Posterior cingulate gyrus (tissue), 11 donors: ENCODE results near the gene EBF3.
A peak's percentile ranks its signal among the peaks of the same experiment; 100 is the strongest.
"Not testable (repeated sequence)": the region's sequence is repeated elsewhere in the genome, so short reads cannot be mapped to it uniquely, and the experiment has no call there.

Source experiments
- DNase-seq, 10 donors: peaks; one replicate each; pipeline versions ENCODE4 v3.0.0 to v3.0.0-alpha.2; 2020 to 2021; ENCODE audit warnings: mixed read lengths in 3 of 10
- intact Hi-C: fragments of 100-400 bp; cut with DNase I; formaldehyde crosslinking; loops from one replicate; pipeline ENCODE4 v1.15.1; 2023

EBF3 gene

GRCh38 chr10:129933456-129934092 is 30.5 kb downstream of the EBF3 start:
- DNase-seq = peak in 2 of 10 donors; percentile 30 to 58
- intact Hi-C loops = no loop called here

GRCh38 chr10:129932751-129933433 is 31.2 kb downstream of the EBF3 start:
- peak in 2 of 10 donors; percentile 54 to 63 for DNase-seq
- intact Hi-C loops = no loop called here

GRCh38 chr10:129932182-129932581 is 31.9 kb downstream of the EBF3 start:
- intact Hi-C loops = no loop called here
- DNase-seq = peak in 2 of 10 donors; percentile 44 to 49

DNA sequence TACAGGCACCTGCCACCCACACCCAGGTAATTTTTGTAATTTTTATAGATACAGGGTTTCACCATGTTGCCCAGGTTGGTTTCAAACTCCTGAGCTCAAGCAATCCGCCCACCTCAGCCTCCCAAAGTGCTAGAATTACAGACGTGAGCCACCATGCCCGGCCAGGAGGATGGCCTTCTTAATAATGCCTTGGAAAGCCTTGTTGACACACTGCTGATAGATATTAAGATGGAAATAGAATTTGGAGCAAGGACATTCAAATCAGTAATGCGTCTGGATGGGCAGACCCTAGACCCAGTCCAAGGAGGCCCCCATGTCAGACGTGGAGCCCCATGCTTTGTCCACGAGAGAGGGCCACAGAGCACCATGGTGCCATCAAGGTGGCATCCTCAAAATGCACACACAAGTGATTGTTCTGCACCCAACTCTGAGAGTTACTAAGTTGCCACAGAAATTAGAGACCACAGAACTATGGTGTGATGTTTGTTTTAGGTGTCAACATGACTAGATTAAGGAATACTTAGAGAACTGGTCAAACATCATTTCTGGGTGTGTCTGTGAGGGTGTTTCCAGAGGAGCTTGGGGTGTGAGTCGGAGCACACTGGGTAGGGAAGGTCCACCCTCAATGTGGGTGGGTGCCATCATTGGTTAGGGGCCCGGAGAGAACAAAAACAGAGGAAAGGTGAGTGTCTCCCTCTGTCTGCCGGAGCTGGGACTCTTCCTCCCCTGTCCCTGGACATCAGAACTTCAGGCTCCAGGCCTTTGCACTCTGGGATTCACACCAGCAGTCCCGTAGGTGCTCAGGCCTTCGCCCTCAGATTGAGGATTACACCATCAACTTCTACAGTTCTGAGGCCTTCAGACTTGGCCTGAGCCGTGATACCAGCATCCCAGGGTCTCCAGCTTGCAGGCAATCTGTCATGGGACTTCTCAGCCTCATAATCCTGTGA is 34.5 kb downstream of the EBF3 start:
- intact Hi-C loops = no loop called here
- peak in 2 of 10 donors; percentile 21 to 61 for DNase-seq

DNA sequence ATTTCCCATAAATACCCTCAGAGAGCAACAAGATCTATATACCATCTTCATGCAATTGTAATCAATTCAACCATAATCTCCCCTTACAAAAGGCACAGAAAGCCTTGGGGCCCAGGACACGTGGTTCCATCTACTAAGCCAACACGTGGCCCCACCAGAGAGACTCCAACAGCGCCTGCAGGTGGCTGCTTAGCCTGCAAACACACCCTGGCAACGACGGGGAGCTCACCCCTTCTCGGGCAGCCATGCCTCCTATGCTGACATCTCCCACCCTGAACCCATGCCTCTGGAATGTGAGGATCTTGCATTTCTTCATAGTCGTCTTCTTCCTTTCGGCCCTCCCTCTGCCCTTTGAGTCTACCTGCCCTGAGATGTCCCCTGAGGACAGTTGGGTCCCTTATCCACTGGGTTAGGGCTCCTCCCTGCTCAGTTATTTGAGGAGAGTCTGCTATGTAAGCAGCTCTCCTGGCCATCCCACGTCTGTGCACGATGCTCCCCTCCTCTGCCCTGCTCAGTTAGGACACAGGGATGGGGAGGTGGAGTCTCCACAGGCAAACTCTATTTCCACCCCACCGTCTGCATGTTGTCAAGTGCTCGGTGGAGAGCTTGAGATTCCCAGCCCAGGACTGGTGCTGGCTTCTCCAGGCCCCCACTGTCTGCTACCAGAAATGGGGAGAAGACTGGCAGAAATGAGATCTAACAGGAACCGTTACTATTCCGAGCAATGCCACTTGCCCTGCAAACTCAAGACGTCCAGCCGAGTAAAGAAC is 36.5 kb downstream of the EBF3 start:
- peak in 3 of 10 donors; percentile 26 to 80 (median 45) for DNase-seq
- intact Hi-C loops = no loop called here

GRCh38 chr10:129926066-129927055 is 37.7 kb downstream of the EBF3 start:
- intact Hi-C loops = no loop called here
- peak in 3 of 10 donors; percentile 63 to 77 (median 63) for DNase-seq

DNA sequence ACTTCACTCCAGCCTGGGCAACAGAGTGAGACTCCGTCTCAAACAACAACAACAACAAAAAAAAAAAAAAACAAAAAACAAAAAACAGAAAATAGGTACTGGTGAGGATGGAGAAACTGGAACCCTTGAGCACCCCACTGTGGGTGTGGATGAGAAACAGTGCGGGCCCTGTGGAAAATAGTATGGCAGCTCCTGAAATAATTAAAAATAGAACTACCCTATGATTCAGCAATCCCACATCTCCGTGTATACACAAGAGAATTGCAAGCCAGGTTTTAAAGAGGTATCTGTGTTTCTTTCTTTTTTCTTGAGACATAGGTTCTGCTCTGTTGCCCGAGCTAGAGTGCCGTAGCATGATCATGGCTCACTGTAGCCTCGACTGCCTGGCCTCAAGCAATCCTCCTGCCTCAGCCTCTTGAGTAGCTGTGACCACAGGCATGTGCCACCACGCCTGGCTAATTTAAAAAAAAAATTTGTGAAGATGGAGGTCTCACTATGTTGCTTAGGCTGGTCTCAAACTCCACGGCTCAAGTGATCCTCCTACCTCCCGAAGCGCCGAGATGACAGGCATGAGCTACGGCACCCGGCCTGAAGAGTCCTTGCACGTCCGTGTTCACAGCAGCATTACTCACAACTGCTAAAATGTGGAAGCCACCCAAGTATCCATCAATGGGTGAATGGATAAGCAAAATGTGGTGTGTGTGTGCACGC is 39.5 kb downstream of the EBF3 start:
- DNase-seq = peak in 1 of 10 donors; percentile 2
- intact Hi-C loops = no loop called here

DNA sequence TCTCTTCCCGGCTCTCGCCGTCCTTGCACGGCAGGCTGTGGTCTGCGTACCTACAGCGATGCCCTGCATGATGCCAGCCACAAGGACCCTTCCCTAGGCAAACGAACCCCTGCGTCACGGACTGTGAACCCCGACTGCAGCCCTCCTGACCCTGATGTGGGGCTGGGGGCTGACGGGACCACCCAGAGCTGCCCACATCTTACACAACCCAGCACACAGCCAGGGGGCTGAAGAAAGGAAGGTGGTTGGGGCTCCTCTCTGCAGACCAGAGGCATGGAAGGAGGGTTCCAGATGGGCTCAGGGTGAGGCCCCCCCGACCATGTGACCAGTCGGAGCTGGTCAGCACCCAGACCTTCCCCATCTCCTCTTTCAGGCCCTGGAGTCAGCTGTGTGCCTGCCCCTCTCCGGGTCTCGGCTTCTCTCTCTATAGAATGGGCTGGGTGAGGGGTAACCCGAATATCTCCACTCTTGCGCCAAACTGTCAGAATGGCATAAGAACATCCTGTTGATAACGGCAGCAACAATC is 41.4 kb downstream of the EBF3 start:
- intact Hi-C loops = no loop called here
- peak in 2 of 10 donors; percentile 45 to 52 for DNase-seq

DNA sequence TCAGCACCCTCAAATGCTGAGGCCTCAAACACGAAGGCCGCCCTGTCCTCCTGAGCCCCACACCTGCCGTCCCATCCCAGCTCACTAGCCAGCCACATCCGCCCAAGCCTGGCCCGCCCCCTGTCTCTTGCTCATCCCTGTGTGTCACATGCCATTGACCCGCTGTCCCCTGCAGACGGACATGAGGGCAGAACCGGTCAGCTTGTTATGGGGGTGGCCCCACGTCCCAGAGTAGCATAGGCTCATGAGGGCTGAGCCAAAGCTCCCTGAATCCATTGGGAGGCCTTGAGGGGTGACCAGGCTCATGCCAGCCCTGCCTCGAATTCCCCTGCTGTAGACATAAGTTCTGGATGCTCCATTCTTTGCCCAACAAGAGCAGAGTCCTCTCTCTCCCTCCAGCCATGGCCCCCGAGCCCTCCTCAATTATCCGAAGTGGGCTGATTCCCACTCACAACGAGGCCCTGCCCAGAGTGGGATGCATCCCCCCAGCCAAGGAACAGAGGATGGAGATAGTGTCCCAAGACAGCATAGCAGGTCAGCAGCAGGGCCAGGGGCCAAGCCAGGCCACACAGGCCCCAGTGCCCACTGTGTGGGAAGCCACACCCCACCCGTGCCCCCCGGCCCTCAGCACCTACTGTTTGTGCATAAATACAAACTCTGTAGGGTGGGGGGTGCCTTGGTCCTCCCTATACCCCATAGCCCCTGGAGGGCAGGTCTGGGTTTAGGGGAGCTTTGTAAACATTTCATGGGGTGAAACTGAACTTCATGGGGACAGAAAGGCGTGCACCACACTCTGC is 42.1 kb downstream of the EBF3 start:
- intact Hi-C loops = no loop called here
- peak in 2 of 10 donors; percentile 60 to 72 for DNase-seq

DNA sequence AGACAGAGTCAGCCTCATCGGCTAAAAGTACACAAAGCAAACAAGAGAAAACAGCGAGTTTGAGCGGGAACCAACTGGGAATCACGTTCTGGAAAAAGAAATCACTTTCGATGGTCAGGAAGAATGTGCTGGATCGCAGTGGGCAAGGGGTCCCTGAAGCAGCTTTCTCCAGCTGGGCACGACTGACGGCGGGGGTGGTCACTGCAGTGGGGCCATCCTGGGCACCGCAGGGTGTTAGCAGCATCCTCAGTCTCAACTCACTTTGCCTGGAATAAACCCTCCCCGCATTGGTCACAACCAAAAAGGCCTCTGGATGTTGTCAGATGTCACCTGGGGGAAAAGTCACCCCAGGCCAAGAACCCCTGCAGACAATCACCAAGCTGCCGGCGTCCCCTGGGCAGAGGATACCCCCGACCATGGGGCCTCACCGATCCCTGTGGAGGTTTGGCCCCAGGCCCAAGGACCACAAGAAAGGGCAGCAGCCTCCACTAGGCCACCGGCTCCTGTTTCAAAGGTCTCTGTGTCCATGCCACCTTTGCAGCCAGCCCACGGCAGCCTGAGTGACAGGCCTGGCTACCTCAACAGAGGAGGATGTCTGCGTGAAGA is 42.9 kb downstream of the EBF3 start:
- DNase-seq = peak in 2 of 10 donors; percentile 50 to 65
- intact Hi-C loops = no loop called here

- peak in 1 of 10 donors; percentile 37 for DNase-seq
- intact Hi-C loops = not testable (repeated sequence)
Measured at GRCh38 chr10:129920187-129920586, 43.9 kb downstream of the EBF3 start.

- DNase-seq = no peak
- intact Hi-C loops = no loop called here
Measured at GRCh38 chr10:129919358-129919757, 44.7 kb downstream of the EBF3 start.

DNA sequence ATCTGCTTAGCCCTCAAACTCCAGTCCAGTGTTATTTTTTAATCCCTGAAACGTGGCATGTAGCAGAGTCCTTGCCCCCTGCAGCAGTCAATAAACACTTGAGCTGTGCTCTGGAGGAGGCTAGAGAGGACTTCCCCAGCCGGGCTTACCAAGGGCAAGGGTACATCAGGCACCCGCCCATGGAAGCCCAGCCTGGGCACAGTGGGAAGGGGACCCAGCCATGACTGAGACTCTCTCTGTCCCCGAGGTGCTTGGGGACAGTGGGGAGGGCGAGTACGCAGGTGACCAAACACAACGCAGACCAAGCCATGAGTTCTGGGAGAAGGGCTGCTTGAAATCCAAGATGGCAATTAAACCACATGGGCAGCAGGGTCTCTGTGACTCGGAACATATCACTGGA is 45.2 kb downstream of the EBF3 start:
- peak in 1 of 10 donors; percentile 24 for DNase-seq
- intact Hi-C loops = no loop called here

DNA sequence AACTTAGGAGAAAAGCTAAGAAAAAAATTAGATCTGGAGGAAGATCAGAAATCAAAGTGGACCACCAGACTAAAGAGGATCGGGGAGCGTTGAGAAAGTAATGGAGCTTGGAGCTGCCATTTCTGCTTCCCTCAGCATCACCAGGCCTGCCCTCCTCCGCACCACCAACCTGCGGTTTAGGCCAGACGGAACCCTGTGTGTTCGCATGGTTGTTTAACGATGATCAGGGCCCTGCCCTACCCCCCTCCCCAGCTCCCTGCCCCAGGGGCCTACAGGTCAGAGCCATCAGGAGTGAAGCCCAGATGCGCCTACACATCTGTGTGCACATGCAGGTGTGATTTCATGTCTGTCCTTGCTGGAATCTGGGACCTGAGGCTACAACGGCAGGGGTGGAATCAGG is 45.7 kb downstream of the EBF3 start:
- intact Hi-C loops = no loop called here
- DNase-seq = peak in 2 of 10 donors; percentile 37 to 46

DNA sequence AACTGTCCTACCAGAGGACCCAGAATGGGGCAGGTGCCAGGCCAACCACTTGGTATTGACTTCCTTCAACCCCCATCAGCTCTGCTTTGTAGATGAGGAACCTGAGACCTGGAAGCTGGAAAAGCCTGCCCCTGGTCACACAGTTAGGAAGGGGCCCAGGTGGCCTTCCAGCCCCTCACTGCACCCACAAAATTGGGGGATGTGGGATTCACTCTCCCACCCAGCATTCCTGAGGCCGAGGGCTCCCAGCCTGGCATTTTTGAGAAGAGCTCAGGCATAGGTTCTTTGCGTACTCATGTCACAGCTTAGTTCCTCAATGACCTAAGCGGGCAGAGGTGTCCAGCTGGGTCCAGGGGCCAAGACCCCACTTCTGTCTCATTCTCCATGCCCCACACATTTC is 46.1 kb downstream of the EBF3 start:
- intact Hi-C loops = no loop called here
- DNase-seq = peak in 1 of 10 donors; percentile 7

- intact Hi-C loops = no loop called here
- peak in 2 of 10 donors; percentile 49 to 67 for DNase-seq
Measured at GRCh38 chr10:129916506-129916995, 47.5 kb downstream of the EBF3 start.
